Vagina (tissue), 2 donors: ENCODE measurements around the gene KRTAP1-3.

Experiments
- POLR2A ChIP-seq, 2 donors: fragments of 450-650 bp; IDR thresholded peaks; one replicate each; pipeline ENCODE4 v1.6.1; 2017; ENCODE audit warnings: antibody characterized with exemption in 2 of 2, mild to moderate bottlenecking in 2 of 2, moderate library complexity in 2 of 2
- POLR2AphosphoS5 ChIP-seq, 2 donors: sonication (generic); formaldehyde crosslinking; IDR thresholded peaks; one replicate each; pipeline ENCODE4 v1.9.0; 2017; ENCODE audit warnings: antibody characterized with exemption in 2 of 2, mild to moderate bottlenecking in 2 of 2, low read depth in 1 of 2; ENCODE audit not compliant: insufficient read depth in 1 of 2
- TF ChIP-seq, protein P1 (sequence below), 3 experiments: fragments of 450-650 bp in 2 of 3; fragments of 200-600 bp in 1 of 3; sonication (generic) in 1 of 3; IDR thresholded peaks; one replicate each; pipeline ENCODE4 v1.5.1; 2017 to 2019; ENCODE audit warnings: antibody characterized with exemption in 3 of 3, mild to moderate bottlenecking in 2 of 3, moderate library complexity in 2 of 3

DNA sequence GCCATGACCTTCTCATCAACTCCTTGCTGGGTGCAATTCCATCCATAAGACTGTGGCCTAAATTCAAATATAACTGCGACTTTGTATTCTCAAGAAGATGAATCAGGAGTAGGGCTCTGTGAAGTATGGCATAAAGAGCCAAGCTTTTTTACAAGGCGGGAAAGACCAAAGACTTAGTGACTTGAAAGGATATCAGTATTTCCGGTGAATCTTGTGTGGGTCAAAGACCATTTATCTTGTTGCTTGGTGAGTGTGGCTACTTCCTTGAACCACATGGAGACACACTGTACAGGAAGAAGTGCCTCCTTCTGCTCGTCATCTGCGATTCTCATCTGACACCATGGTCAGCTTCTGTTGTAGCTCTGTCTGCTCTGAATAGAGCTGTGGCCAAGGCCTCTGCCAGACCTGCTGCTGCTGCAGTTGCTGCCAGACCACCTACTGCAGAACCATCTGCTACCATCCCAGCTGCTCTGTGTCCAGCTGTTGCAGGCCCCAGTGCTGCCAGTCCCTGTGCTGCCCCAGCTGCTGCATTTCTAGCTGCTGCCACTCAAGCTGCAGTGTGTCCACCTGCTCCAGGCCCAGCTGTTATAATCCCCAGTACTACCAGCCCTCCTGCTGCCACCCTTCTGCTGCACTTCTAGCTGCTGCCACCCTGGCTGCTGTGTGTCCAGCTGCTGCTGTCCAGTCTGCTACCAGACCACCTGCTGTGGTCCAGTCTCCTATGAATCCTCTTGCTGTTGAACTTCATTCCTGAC, 37.1 kb upstream of the KRTAP1-3 start:
- TF ChIP-seq, protein P1, sequence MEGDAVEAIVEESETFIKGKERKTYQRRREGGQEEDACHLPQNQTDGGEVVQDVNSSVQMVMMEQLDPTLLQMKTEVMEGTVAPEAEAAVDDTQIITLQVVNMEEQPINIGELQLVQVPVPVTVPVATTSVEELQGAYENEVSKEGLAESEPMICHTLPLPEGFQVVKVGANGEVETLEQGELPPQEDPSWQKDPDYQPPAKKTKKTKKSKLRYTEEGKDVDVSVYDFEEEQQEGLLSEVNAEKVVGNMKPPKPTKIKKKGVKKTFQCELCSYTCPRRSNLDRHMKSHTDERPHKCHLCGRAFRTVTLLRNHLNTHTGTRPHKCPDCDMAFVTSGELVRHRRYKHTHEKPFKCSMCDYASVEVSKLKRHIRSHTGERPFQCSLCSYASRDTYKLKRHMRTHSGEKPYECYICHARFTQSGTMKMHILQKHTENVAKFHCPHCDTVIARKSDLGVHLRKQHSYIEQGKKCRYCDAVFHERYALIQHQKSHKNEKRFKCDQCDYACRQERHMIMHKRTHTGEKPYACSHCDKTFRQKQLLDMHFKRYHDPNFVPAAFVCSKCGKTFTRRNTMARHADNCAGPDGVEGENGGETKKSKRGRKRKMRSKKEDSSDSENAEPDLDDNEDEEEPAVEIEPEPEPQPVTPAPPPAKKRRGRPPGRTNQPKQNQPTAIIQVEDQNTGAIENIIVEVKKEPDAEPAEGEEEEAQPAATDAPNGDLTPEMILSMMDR (IDR thresholded peaks at IDR 0.05) = no peak
- TF ChIP-seq POLR2AphosphoS5 (IDR thresholded peaks at IDR 0.05; ENCODE audit: insufficient read depth in 1 of 2, low read depth in 1 of 2) (no peak), POLR2A (IDR thresholded peaks at IDR 0.05) (no peak)
